Measurements from ENCODE around the gene OR6N2. TPM values are rescaled to one million over a fixed set of nuclear protein-coding genes. Genes with fewer than 3 reads are reported as not detected.

Gene OR6N2
- total and polyA plus RNA-seq, 7 donors: not detected

DNA sequence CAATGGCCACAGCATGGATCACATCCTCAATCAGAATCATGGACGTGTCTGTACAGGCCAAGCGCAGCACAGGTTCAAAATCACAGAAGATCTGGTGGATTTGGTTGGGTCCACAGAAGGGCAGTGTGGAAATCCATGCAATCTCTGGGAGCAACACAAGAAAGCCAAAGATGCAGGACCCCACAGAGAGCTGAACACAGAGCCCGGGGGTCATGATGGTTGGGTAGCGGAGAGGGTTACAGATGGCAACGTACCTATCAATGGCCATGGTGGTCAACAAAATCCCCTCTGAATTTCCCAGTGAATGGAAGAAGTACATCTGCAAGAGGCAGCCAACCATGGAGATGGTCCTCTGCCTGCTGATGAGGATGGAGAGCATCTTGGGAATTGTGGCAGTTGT is 56.6 kb downstream of the OR6N2 start:
- intact Hi-C loops (cut with DNase I): no loop called here
- H3K36me3 ChIP-seq (ENCODE audit: insufficient read depth in 1 of 2, low read depth in 1 of 2): no peaks in the 10 kb centered on the region
- no peak overlapping the region for H3K27ac ChIP-seq
- ATAC-seq: no peak
- H3K9me3 ChIP-seq: no peaks in the 10 kb centered on the region
- H3K4me3 ChIP-seq: no peak overlapping the region
- WGBS, 3 donors: 89 to 92% (median 91%) methylated on average over 5 of the region's 5 CpGs
- H3K4me1 ChIP-seq: no peaks in the 10 kb centered on the region
- TF ChIP-seq, protein P1, sequence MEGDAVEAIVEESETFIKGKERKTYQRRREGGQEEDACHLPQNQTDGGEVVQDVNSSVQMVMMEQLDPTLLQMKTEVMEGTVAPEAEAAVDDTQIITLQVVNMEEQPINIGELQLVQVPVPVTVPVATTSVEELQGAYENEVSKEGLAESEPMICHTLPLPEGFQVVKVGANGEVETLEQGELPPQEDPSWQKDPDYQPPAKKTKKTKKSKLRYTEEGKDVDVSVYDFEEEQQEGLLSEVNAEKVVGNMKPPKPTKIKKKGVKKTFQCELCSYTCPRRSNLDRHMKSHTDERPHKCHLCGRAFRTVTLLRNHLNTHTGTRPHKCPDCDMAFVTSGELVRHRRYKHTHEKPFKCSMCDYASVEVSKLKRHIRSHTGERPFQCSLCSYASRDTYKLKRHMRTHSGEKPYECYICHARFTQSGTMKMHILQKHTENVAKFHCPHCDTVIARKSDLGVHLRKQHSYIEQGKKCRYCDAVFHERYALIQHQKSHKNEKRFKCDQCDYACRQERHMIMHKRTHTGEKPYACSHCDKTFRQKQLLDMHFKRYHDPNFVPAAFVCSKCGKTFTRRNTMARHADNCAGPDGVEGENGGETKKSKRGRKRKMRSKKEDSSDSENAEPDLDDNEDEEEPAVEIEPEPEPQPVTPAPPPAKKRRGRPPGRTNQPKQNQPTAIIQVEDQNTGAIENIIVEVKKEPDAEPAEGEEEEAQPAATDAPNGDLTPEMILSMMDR (IDR thresholded peaks at IDR 0.05): no peak
- H3K27me3 ChIP-seq (ENCODE audit: insufficient read depth in 3 of 3, low read length in 2 of 3): no peaks in the 10 kb centered on the region
- DNase-seq: no peak

Other genes with a start within 250 kb of the OR6N2 start
- gene OR6Y1, start 226.8 kb downstream of the OR6N2 start, total RNA-seq: not detected
- not detected for gene OR6Y1, start 226.8 kb downstream of the OR6N2 start, polyA plus RNA-seq
- gene OR6P1, start 210.6 kb downstream of the OR6N2 start, total RNA-seq: not detected
- gene OR6P1, start 210.6 kb downstream of the OR6N2 start, polyA plus RNA-seq: not detected
- gene OR10X1, start 201.3 kb downstream of the OR6N2 start, total RNA-seq: not detected
- gene OR10X1, start 201.3 kb downstream of the OR6N2 start, polyA plus RNA-seq: not detected
- not detected for gene OR10Z1, start 175.9 kb downstream of the OR6N2 start, total RNA-seq
- not detected for gene OR10Z1, start 175.9 kb downstream of the OR6N2 start, polyA plus RNA-seq
- gene SPTA1, start 94.5 kb downstream of the OR6N2 start, total RNA-seq: under 1 TPM in 2 of 4 donors, not detected in 2; 0.57 to 0.74 TPM
- gene SPTA1, start 94.5 kb downstream of the OR6N2 start, polyA plus RNA-seq: under 1 TPM; 0.05 to 0.14 (median 0.07) TPM
- gene OR6K2, start 80.6 kb downstream of the OR6N2 start, total RNA-seq: not detected
- not detected for gene OR6K2, start 80.6 kb downstream of the OR6N2 start, polyA plus RNA-seq
- gene OR6K3, start 60.5 kb downstream of the OR6N2 start, total RNA-seq: not detected
- gene OR6K3, start 60.5 kb downstream of the OR6N2 start, polyA plus RNA-seq: not detected
- gene OR6K6, start 26.5 kb downstream of the OR6N2 start, total RNA-seq: not detected
- not detected for gene OR6K6, start 26.5 kb downstream of the OR6N2 start, polyA plus RNA-seq
- not detected for gene OR6N1, start 9.0 kb downstream of the OR6N2 start, total RNA-seq
- gene OR6N1, start 9.0 kb downstream of the OR6N2 start, polyA plus RNA-seq: not detected
- gene MNDA, start 50.1 kb upstream of the OR6N2 start, total RNA-seq: 1 to 10 TPM; 1.2 to 3.3 (median 1.6) TPM
- gene MNDA, start 50.1 kb upstream of the OR6N2 start, polyA plus RNA-seq: under 1 TPM; 0.38 to 0.49 (median 0.47) TPM
- under 1 TPM in 3 of 4 donors, not detected in 1; 0.21 to 0.32 (median 0.22) TPM for gene PYHIN1, start 150.3 kb upstream of the OR6N2 start, total RNA-seq
- under 1 TPM in 2 of 3 donors, not detected in 1; 0.04 to 0.15 TPM for gene PYHIN1, start 150.3 kb upstream of the OR6N2 start, polyA plus RNA-seq
- 10 to 100 TPM; 12.6 to 29.4 (median 15.3) TPM for gene IFI16, start 228.7 kb upstream of the OR6N2 start, total RNA-seq
- 10 to 100 TPM in 2 of 3 donors, 1 to 10 TPM in 1; 9.6 to 14.0 (median 13.0) TPM for gene IFI16, start 228.7 kb upstream of the OR6N2 start, polyA plus RNA-seq